HG02623 (cell line): ENCODE results near the gene PHYKPL.

Source experiments
- ATAC-seq: cut with Tn5 transposase; IDR thresholded peaks from one replicate; pipeline ENCODE4 v1.9.1; 2021; ENCODE audit warnings: moderate library complexity; ENCODE audit not compliant: unreplicated experiment

Gene PHYKPL

GRCh38 chr5:178192787-178193186 lies 39.8 kb downstream of the PHYKPL start:
- ATAC-seq = no peak

DNA sequence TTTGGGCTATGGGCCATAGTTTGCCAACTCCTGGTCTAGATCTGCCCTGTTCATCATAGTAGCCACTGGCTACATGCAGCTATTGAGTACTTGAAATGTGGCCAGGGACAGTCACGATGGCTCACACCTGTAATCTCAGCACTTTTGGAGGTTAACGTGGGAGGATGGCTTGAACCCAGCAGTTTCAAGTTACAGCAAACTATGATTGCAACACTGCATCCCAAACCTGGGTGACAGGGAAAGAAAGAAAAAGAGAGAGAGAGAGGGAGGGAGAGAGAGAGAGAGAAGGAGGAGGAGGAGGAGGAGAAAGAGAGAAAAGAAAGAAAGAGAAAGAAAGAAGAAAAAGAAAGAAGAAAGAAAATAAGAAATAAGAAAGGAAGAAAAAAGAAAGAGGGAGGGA lies 40.4 kb downstream of the PHYKPL start:
- no peak for ATAC-seq

DNA sequence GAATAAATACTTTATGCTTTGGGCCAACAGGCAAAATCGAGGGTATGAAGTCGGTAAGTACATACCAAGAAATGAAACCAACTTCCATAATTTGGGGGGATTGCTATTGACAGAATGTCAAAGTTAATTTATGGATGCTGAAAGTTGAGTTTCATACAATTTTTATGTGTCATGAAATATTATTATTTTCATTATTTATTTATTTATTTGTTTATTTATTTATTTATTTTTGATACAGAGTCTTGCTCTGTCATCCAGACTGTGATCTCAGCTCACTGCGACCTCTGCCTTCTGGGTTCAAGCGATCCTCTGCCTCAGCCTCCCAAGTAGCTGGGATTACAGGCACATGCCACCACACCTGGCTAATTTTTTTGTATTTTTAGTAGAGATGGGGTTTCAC lies 40.9 kb downstream of the PHYKPL start:
- no peak for ATAC-seq

DNA sequence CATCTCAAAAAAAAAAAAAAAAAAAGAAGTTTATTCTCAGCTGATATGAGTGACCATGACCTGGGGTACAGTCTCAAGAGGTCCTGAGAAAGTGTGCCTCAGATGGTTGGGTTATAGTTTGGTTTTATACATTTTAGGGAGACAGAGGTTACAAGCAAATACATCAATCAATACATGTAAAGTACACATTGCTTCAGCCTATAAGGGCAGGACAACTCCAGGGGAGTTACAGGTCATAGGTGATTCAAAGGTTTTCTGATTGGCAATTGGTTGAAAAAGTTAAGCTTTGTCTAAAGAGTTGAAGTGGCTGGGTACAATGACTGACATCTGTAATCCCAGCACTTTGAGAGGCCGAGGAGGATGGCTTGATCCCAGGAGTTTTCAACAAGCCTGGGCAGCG lies 43.2 kb downstream of the PHYKPL start:
- no peak for ATAC-seq

- ATAC-seq = no peak
Observed at GRCh38 chr5:178187014-178187413, 45.6 kb downstream of the PHYKPL start, which contains the start of gene GMCL2. Gene GMCL2, minus strand, starts transcription at chr5:178187371. Its CDS starts 72 bp downstream, at chr5:178187299.

GRCh38 chr5:178186427-178186826 lies 46.2 kb downstream of the PHYKPL start:
- ATAC-seq = no peak

GRCh38 chr5:178182158-178182876 lies 50.3 kb downstream of the PHYKPL start:
- ATAC-seq = no peak

- ATAC-seq = no peak
Observed at GRCh38 chr5:178180141-178180863, 52.3 kb downstream of the PHYKPL start.

DNA sequence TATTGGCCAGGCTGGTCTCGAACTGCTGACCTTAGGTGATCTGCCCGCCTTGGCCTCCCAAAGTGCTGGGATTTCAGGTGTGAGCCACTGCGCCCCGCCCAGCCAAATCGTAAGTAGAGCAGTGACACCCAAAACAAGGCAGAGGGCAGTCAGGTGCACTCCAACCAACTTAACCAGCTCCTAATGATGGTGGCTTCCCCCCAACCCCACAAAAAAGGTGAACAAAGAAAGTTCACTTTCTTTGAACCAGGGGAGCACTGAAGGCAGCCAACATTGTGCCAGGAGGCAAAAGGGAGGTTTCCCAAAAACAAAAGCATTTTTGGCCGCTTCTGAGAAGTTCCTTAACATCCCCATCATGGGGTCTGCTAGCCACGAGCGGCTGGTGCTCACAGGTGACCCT lies 55.0 kb downstream of the PHYKPL start:
- no peak for ATAC-seq

- no peak for ATAC-seq
Observed at GRCh38 chr5:178176791-178177190, 55.8 kb downstream of the PHYKPL start.

DNA sequence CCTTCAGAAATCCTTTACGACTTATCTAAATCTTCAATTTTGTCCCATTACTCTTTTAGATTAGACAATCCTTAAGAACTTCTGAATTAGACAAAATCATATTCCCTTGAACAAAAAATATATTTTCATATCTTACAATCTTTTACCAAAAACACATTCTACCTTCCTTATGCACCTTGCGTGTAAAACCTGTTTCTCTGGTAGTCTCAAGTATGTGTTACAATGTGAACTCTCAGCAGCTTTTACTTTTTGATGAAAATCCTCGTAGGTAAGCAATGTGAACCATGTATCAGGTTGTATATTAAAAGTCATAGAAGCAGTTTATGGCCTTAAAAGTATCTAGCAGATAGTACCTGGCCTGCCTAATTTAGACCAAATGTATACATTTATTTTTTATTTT lies 58.1 kb downstream of the PHYKPL start:
- no peak for ATAC-seq

DNA sequence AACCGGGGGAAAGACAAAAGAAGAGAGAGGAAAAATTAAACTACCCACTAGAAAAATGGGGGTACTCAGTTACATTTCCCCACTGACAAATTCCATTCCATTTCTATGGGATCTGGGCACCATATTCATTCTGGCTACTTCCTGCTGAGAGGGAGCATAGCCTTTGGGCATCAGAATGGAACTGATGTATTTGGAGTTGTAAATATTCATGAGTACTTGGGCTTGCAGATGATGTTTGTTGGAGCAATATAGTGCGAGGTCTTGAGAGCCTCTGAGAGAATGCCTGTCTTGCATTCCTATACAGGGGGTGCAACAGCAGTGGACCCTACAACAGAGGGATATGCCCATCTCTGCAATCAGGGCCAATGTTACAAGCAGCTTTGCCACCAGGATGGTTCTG lies 62.1 kb downstream of the PHYKPL start:
- ATAC-seq = no peak

DNA sequence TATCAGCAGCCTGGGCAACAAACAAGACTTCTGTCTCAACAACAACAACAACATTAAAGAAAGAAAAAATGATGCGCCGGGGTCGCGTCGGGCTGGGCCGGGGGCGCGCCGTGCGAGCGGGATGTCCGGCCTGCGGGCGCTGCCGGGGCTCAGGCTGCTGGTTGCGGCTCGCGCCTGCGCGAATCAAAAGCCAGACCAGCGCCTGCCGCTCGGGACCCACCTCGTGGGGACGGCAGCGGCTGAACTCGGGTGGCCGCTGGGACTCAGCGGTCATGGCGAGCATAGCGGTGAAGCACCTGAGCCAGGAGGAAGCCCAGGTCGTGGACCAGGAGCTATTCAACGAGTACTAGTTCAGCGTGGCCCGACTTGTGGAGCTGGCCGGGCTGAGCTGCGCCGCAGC lies 67.0 kb downstream of the PHYKPL start:
- no peak for ATAC-seq

DNA sequence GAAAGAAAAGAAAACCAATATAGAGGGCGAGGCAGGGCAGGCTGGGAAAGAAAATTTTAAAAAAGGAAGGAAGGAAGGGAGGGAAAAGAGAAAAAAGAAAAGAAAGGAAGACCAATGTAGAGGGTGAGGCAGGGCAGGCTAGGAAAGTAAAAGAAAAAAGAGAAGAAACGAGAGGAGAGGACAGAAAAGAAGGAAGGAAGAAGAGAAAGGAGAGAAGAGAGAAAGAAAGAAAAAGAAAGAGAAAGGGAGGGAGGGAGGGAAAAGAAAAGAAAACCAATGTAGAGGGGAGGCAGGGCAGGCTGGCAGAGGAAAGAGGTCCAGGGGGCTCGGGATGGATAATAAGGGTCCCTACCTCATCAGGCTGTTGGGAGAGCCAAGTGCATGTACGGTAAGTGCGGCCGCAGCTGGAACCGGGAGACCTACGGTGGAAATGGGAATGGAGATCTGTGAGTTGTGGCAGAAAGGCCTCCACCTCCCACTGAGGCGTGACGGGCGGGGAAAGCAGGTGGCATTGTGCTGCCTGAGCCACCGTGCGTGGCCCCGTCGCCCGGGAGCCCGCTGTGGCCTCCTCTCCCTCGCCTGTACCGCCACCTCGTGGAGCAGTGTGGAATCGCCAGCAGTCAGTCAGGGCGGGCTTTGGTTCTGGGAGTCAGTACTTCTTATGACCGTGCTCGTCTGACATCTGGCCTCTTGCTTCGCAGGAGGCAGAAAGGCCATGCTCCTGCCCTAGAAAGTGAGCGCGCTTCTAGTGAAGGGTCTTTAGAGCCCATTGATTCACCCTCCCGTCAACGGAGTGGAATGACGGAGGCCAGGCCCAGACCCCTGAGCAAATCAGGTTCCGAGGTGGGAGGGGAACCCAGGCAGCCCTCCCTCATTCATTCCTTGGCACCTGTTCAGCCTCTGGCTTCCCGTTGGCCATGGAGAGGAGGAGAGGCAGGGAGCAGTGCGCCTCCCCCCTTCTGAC lies 68.5 kb downstream of the PHYKPL start:
- ATAC-seq = peak; percentile 85

GRCh38 chr5:178162481-178162880 lies 70.1 kb downstream of the PHYKPL start:
- ATAC-seq = no peak

DNA sequence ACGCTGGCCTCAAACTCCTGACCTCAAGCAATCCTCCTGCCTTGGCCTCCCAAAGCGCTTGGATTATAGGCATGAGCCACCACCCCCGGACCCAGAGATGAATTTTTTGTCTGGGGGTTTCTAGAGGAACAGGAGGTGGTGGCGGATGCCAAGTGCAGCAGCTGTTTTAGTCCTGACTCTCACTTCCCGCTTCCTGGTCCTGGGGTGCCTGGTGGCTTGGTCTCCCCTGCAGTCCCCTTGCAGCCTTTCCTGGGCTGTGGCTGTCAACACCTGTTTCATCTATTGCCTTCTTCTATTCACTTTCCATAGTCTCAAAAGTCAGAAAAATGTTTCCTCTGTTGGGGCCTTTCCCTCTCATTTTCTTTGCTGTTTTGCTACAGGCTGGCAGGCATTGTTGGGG lies 72.4 kb downstream of the PHYKPL start:
- ATAC-seq = no peak
